Neural progenitor cell (in vitro differentiated cells): ENCODE results near the gene CDH10.

Experiments
- CTCF ChIP-seq: fragments of 200-600 bp; sonication (generic); IDR thresholded peaks from 2 replicates; pipeline ENCODE4 v1.5.1; 2017; ENCODE audit warnings: antibody characterized with exemption, mild to moderate bottlenecking
- EZH2 ChIP-seq: fragments of 200-600 bp; sonication (generic); IDR thresholded peaks from 2 replicates; pipeline ENCODE4 v1.6.1; 2017; ENCODE audit warnings: antibody characterized with exemption, mild to moderate bottlenecking, moderate library complexity
- EZH2phosphoT487 ChIP-seq: fragments of 200-600 bp; sonication (generic); IDR thresholded peaks from 2 replicates; pipeline ENCODE4 v1.6.1; 2017; ENCODE audit warnings: antibody characterized with exemption

- TF ChIP-seq EZH2phosphoT487 = no peak
- no peak for TF ChIP-seq CTCF
- TF ChIP-seq EZH2 = no peak
These were observed 105.2 kb downstream of the CDH10 start for GRCh38 chr5:24539613-24540012.
